ENCODE measurements around the gene CAPN14.

The CAPN14 gene

GRCh38 chr2:31241625-31242270, 24.4 kb upstream of the CAPN14 start:
- DNase-seq (ENCODE audit: low read depth) = no peak

DNA sequence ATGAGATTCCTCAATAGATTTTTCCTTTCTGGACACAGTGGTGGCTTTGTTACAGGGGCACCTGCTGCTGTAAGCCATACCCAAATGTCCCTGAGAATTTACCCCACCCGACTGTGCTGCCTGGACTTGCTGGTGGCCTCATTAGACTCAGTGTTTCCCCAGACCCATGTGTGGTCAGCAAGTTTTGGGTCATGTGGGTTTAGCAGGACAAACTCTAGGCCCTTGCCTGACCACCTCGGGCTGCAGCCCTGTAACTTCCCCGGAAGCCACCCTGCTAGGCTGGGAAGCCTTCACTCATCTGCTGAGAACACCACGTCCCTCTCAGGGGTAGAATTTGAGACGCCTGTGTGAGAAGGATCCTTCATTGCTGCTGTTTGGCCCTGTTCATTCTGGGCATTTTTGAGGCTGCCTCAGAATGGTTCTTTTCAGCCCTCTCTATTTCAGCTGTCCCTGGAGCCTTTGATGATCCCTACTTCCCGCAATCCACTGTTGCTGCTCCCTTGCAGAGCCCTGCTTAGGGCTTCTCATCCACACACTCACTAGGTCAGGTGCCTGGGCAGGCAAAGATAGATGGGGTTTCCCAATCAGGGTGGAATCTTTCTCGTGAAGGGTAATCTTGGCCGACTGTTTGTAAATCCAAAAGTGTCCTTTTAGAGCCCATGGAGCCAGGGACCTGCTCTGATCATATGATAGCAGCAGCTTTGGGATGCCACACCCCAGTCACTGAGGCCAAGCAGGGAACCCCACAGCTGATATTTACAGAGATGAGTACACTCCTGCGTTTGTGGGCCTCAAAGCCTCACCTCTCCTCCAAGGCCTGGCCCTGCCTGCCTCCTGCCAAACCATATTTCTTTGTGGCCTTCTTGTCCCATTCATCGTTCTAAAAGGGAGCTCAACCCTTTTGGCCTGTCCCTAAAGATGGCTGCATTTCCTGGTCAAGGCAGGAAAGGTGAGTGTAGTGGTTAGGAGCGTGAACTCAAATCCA, 23.4 kb upstream of the CAPN14 start:
- DNase-seq (ENCODE audit: low read depth) = no peak

DNA sequence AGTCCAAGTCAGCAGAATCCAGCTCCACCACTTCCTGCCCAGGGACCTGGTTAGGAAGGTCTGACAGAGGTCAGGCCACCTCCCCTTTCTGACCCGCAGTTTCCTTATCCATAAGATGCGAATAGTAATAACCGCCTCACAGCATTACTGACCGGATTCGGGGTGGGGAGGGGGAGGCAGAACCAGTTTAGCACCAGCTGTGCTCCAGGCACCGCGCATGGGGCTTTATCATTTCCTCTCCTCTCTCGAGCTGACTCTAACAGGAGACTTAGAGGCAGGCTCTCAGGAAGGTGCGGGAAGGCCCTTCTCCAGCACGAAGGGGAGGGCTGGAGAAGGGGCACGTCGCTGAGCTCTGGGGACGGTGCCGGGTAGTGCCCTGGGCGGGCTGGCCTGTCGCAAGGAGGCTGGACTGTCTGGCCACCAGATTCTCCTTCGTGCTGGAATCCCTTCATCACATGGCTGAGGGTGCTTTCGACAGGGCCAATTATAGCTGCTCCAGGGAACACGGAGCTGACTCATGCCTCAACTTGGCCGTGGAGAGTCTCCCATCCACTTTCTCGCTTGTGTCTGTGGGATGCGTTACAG, 22.4 kb upstream of the CAPN14 start:
- DNase-seq (ENCODE audit: low read depth) = no peak

GRCh38 chr2:31238906-31239592, 21.7 kb upstream of the CAPN14 start:
- DNase-seq (ENCODE audit: low read depth) = no peak

DNA sequence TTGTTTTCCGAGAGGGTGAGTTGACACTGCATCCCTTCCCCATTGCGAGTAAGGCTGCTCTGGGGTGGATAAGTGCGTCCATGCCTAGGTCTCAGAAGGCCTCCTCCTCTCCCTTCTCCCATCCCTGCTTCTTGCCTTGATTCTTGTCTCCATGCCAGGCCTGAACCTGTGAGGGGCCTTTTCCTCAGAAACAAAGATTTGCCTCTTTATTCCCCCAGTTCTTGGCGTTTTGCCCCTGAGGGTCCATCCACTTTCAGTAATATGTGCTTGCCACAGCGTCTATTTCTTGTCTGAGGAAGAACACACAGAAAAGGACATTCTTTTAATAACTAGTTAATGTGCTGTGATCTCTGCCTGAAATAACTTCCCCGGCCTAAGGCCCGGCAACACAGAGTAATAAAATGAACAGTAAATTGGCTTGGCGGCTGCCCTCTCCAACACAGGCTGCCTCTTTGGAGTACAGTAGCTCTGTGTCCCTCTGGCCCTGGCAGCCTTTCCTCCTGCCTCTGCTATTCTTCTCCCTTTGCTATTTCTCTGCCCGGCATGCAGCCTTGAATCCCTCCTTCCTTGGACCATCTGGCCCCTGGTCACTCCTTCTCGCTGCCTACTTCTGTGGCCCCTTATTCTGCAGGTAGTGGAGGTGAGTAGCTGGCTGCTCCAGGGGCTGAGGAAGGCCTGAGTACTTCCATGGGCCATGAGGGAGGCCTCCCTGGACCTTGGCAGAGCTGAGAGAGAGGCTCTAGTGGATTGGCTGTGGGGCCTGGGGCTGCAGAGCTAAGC, 21.0 kb upstream of the CAPN14 start:
- no peak for DNase-seq (ENCODE audit: low read depth)

DNA sequence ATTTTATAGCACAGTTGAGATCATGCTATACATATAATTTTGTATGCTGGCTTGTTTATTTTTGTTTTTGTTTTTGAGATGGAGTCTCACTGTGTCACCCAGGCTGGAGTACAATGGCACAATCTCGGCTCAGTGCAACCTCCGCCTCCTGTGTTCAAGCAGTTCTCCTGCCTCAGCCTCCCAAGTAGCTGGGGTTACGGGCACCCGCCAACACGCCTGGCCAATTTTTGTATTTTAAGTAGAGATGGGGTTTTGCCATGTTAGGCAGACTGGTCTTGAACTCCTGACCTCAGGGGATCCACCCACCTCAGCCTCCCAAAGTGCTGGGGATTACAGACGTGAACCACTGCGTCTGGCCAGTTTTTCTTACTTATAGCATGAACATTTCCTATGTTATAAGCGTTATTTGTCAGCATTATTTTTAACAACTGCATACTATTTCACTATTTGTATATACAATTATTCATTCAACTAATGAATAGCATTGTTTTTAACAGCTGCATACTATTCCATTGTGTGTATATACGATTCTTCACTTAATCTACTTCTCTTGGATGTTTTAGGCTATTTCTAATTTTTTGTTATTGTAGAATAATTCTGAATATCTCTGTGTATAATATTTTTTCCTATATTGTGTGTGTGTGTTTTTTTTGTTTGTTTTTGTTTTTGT, 20.2 kb upstream of the CAPN14 start:
- no peak for DNase-seq (ENCODE audit: low read depth)

GRCh38 chr2:31236433-31237205, 19.3 kb upstream of the CAPN14 start:
- no peak for DNase-seq (ENCODE audit: low read depth)

DNA sequence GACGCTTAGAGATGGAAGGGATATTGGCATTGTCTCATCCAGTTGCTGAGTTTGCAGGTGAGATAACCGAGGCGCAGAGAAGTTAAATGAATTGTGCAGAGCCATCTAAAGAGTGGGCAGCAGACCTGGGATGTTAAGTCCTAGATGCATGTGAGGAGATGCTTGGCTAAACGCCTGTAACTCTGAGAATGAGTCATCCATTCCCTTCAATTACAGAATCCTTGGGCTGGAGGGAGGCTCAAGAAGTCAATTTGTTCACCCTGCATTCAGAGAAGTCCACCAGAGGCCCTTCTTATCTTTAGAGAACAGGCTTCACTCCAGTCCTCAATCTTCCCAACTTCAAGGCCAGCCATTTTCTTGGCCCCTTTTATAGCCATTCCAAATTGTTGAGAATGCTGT, 18.2 kb upstream of the CAPN14 start:
- no peak for DNase-seq (ENCODE audit: low read depth)

DNA sequence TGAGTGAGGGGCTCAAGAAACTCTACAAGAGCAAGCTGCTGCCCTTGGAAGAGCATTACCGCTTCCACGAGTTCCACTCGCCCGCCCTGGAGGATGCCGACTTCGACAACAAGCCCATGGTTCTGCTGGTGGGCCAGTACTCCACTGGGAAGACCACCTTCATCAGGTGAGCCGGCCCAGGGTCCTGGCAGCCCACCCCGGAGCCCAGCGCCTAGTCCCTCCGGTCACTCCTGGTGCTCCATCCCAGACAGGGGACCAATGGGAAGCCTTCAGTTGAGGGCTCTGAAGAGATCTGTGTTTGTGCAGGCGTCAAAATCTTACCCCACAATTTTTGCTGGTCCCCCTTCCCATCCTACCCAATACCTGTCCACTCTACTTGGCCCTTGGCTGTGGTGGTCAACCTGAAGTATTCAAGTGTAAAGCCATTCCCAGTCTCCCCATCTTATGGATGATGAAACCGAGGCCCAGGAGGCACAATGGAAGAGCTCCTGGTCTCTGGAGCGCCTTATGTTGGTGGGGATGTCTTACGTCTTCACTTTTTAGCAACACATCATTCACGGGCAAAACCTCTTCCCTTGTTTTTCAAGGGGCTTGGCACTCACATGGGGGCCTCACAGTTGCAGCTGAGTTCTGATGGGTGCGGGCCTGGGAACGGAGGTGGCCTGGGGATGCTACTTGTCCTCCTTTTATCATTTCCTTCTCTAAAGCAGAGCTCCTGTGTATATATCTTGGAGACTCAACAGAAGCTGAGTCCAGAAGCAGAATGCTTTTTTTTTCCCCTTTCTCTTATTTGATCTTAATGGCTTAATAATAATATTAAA, 17.6 kb upstream of the CAPN14 start:
- DNase-seq (ENCODE audit: low read depth) = no peak

- peak; percentile 70 for DNase-seq (ENCODE audit: low read depth)
Measured at GRCh38 chr2:31233741-31234682, 16.7 kb upstream of the CAPN14 start, which contains the start of gene EHD3. EHD3 (plus strand) TSS chr2:31234152; CDS start chr2:31234622, 470 bp downstream.

DNA sequence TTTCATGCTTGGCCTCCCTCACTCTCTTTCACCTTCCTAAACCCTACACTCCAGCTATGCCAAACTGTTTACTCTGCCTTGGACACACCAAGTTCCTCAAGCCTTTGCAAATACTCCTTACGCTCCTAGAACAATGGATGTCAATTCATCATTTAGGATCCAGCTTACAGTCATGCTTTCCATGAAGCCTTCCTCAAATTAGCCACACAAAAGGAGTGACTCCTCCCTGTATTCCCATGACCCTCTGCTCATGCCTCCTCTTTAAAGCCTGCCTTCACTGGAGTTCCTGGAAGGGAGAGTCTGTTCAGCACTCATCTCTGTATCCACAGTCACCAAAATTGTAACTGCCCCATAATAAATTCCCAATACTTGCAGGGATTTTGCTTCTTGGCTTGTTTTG, 15.9 kb upstream of the CAPN14 start:
- no peak for DNase-seq (ENCODE audit: low read depth)

DNA sequence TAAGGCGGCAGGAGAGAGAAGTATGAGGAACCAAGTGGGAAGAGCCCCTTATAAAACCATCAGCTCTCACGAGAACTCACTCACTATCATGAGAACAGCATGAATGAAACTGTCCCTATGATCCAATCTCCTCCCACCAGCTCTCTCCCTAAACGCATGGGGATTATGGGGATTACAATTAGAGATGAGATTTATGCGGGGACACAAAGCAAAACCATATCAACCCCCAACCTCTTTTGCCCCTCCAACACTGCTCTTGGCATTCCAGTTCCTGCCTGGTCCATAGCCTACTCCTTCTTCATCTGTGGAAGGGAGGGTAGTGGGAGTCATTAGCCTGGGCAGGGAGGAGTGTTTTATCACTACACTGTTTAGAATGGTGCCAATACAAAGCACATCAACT, 15.3 kb upstream of the CAPN14 start:
- DNase-seq (ENCODE audit: low read depth) = no peak

DNA sequence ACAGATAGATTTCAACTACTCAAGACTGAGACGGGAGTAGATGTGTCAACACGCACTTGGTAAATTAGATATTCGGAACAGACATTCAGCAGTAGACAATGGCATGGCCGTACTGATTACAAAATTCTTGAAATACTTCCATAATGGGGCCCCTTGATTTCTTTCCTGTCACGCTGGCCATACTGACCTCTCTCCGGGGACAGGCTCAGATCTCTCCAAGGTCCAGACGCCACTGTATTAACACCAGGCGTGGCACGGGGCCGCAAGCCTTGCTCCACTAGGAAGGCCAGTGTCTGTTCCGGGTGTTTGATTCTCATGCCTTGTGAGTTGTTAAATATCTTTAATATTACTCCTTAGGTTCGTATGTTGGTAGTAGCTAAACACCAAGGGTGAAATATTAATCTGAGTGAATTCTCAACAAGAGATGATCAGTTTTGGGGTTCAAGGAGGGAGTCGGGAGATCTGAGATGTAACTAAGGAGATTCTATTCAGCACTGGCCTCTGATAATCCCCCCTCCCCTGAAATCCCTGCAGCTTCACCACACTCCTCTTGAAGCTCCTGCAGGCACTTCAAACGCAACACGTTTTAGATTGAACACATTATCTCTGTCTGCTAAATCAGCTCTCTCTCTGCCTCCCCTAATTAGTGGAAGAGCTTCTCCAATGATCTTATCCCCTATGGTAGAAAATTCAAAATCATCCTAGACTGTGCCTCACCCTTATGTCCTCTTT, 14.4 kb upstream of the CAPN14 start:
- no peak for DNase-seq (ENCODE audit: low read depth)

DNA sequence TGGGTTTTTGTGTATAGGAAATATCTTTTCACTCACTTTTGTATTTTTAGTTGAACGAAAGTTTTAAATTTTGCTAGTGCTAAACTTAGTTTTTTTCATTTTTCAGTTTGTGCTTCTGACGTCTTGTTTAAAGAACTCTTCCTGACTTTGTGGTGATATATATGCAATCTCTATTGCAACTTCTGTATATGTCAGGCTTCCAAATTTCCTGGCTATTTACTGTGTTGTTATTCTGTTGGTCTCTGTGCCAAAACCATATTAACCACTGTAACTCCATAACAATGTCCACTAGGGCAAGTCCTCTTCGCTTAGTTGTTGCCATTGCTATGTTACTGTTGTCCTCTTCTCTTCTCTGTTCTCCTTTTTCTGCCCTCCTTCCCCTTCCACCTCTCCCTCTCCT, 13.4 kb upstream of the CAPN14 start:
- no peak for DNase-seq (ENCODE audit: low read depth)

DNA sequence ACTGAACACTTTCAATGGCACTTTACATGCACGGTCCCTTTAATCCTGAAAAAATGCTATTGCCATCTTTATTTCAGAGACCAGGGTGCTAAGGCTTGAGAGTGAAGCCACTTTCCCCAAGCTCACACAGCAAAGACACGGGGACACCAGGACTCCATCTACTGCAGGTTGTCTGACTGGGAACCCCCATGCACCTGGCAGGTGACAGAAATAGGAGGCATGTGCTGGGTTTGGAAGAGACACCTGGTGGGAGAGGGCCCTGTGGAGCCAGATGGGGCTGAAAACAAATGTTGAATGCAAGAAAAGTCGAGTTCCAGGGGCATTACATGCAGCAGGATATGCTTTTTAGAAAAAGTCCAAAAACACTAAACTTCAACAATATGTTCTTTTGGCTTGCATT, 11.4 kb upstream of the CAPN14 start:
- DNase-seq (ENCODE audit: low read depth) = no peak

DNA sequence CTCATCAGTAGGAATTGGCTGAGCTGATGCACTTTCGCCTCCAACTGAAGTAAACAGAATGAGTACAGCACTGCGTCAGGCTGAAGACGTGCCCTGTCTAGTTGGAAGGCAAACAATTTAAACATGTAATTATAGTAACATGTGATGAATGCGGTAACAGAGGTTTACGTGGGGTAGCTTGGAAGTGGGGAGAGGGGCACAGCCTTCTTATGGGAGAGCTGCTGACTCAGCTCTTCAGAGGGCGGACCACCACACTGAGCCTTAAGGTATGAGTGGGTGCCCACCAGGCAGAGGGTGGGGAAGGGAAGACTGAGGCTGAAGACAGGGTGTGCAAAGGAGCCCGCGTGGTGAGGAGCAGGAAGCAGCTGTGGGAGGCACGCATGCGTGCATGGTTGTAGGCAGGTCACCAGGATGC, 10.4 kb upstream of the CAPN14 start:
- no peak for DNase-seq (ENCODE audit: low read depth)

DNA sequence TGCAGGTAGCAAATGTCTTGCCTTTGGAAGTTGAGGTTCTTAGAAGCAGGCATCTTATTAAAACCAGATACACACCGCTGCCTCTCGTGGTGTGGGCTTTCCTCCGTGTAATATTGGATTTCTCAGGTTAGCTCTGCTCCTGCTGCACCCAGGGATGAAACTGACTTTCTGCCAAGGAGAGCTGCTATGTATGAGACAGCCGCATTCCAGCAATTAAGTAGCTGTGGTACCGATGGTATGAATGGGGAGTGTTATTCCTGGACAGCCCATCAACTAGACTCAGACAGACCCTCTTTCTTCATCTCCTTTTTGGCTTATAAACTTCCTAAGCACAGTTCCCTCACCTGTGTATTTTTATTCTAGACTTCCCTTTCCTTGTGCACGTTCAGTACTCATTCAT, 9.8 kb upstream of the CAPN14 start:
- DNase-seq (ENCODE audit: low read depth) = no peak
